CD14-positive monocyte (primary cell): ENCODE results near the gene SEPTIN10. TPM values are rescaled to one million over a fixed set of nuclear protein-coding genes. Genes with fewer than 3 reads are reported as not detected.

ENCODE experiments used
- DNase-seq, 3 donors: peaks; one replicate each; pipeline ENCODE4 v3.0.0-alpha.2; 2011 to 2022
- H2AFZ ChIP-seq: 2 replicates; pipeline ENCODE4 v1.6.0; 2012; ENCODE audit warnings: mild to moderate bottlenecking, low read depth, low read length, inconsistent platforms; ENCODE audit not compliant: insufficient read depth, poor library complexity, severe bottlenecking
- H3K27ac ChIP-seq, 2 donors: 1 replicate in 1 of 2; 2 replicates in 1 of 2; pipeline ENCODE4 v1.5.1; 2012 to 2013; ENCODE audit warnings: low read length in 2 of 2, control low read depth in 1 of 2, inconsistent platforms in 1 of 2, low read depth in 1 of 2, mild to moderate bottlenecking in 1 of 2
- H3K27me3 ChIP-seq, 2 donors: one replicate each; pipeline versions ENCODE4 v1.6.0 to v1.6.1; 2011 to 2013; ENCODE audit warnings: low read length in 2 of 2; ENCODE audit not compliant: control insufficient read depth in 2 of 2, insufficient read depth in 2 of 2
- H3K36me3 ChIP-seq, 2 donors: replicated peaks in 1 of 2; 1 replicate in 1 of 2; 2 replicates in 1 of 2; pipeline versions ENCODE4 v1.5.1 to v1.6.1; 2012 to 2013; ENCODE audit warnings: low read length in 2 of 2, control low read depth in 1 of 2, inconsistent platforms in 1 of 2, mild to moderate bottlenecking in 1 of 2; ENCODE audit not compliant: insufficient read depth in 2 of 2, control insufficient read depth in 1 of 2
- H3K4me1 ChIP-seq, 2 donors: 1 replicate in 1 of 2; 2 replicates in 1 of 2; pipeline versions ENCODE4 v1.5.1 to v1.6.1; 2012 to 2013; ENCODE audit warnings: low read length in 2 of 2, control low read depth in 1 of 2, inconsistent platforms in 1 of 2, mild to moderate bottlenecking in 1 of 2, moderate library complexity in 1 of 2; ENCODE audit not compliant: insufficient read depth in 2 of 2, control insufficient read depth in 1 of 2
- H3K4me2 ChIP-seq: replicated peaks from 2 replicates; pipeline ENCODE3; 2012; ENCODE audit warnings: low read length, moderate library complexity, mild to moderate bottlenecking; ENCODE audit not compliant: poor library complexity, severe bottlenecking; ENCODE audit errors: extremely low read depth
- H3K4me3 ChIP-seq, 3 experiments: fragments of 200-600 bp in 1 of 3; sonication (generic) in 1 of 3; replicated peaks in 1 of 3; 1 replicate in 2 of 3; 2 replicates in 1 of 3; pipeline ENCODE4 v1.5.1; 2011 to 2013; ENCODE audit warnings: low read length in 3 of 3, mild to moderate bottlenecking in 3 of 3, control low read depth in 2 of 3, low read depth in 2 of 3, inconsistent platforms in 1 of 3, moderate library complexity in 1 of 3
- H3K79me2 ChIP-seq: 2 replicates; pipeline ENCODE4 v1.6.0; 2012; ENCODE audit warnings: mild to moderate bottlenecking, control low read depth, inconsistent platforms, low read length, moderate library complexity; ENCODE audit not compliant: insufficient read depth
- H3K9ac ChIP-seq: 2 replicates; pipeline ENCODE4 v1.6.0; 2017; ENCODE audit warnings: low read length, mild to moderate bottlenecking; ENCODE audit not compliant: insufficient read depth, poor library complexity, severe bottlenecking
- H3K9me3 ChIP-seq, 2 donors: replicated peaks in 1 of 2; 1 replicate in 1 of 2; 2 replicates in 1 of 2; pipeline versions ENCODE4 v1.5.1 to v1.6.1; 2012 to 2013; ENCODE audit warnings: low read length in 2 of 2, control low read depth in 1 of 2; ENCODE audit not compliant: control insufficient read depth in 1 of 2, insufficient read depth in 1 of 2
- H4K20me1 ChIP-seq: 2 replicates; pipeline ENCODE4 v1.6.0; 2012; ENCODE audit warnings: mild to moderate bottlenecking, low read length, control low read depth, moderate library complexity; ENCODE audit not compliant: insufficient read depth
- H3K27ac Mint-ChIP-seq, 7 donors: one replicate each; pipeline ENCODE4 v1.8.0; 2020; ENCODE audit warnings: mild to moderate bottlenecking in 7 of 7, mixed read lengths in 7 of 7, moderate library complexity in 6 of 7, inconsistent platforms in 2 of 7
- H3K27me3 Mint-ChIP-seq, 3 donors: one replicate each; pipeline ENCODE4 v1.8.0; 2021 to 2022; ENCODE audit warnings: low read depth in 3 of 3, mild to moderate bottlenecking in 3 of 3, mixed read lengths in 3 of 3, moderate library complexity in 3 of 3, inconsistent platforms in 1 of 3
- H3K36me3 Mint-ChIP-seq, 2 donors: one replicate each; pipeline ENCODE4 v1.8.0; 2020; ENCODE audit warnings: mixed read lengths in 2 of 2, inconsistent platforms in 1 of 2, mild to moderate bottlenecking in 1 of 2
- H3K4me1 Mint-ChIP-seq: one replicate; pipeline ENCODE4 v1.8.0; 2020; ENCODE audit warnings: mild to moderate bottlenecking, mixed read lengths
- H3K4me3 Mint-ChIP-seq, 2 donors: one replicate each; pipeline ENCODE4 v1.8.0; 2020; ENCODE audit warnings: mild to moderate bottlenecking in 2 of 2, mixed read lengths in 2 of 2, moderate library complexity in 1 of 2
- H3K9me3 Mint-ChIP-seq, 7 donors: one replicate each; pipeline ENCODE4 v1.8.0; 2020 to 2022; ENCODE audit warnings: mixed read lengths in 7 of 7, mild to moderate bottlenecking in 6 of 7, moderate library complexity in 6 of 7, inconsistent platforms in 2 of 7
- CTCF ChIP-seq: fragments of 200-600 bp; IDR thresholded peaks from one replicate; pipeline ENCODE4 v1.8.0; 2022; ENCODE audit warnings: antibody characterized with exemption, mild to moderate bottlenecking
- WGBS: methylation state at CpG from one replicate; pipeline ENCODE4 v1.1.5; 2013; ENCODE audit warnings: missing lambda C conversion rate; ENCODE audit not compliant: insufficient coverage; 5-methylcytosine and 5-hydroxymethylcytosine counted together
- intact Hi-C, 2 donors: fragments of 100-400 bp; cut with micrococcal nuclease; formaldehyde crosslinking; loops; one replicate each; pipeline versions ENCODE4 v1.15.0 to v1.15.1; 2023
- polyA plus RNA-seq, 3 donors: library from polyadenylated mRNA; depleted of rRNA in 1 of 3; unstranded in 2 of 3; stranded (reverse) in 1 of 3; fragments of 300-500 nt in 2 of 3; fragments of >200 nt in 1 of 3; fragmentation: Illumina TruSeq in 2 of 3; gene quantifications; 1 replicate in 2 of 3; 2 replicates in 1 of 3; pipeline ENCODE4 v1.2.3, GENCODE V29; 2012 to 2021

The SEPTIN10 gene
- polyA plus RNA-seq, 3 donors: 4.2 to 6.8 (median 4.4) TPM

DNA sequence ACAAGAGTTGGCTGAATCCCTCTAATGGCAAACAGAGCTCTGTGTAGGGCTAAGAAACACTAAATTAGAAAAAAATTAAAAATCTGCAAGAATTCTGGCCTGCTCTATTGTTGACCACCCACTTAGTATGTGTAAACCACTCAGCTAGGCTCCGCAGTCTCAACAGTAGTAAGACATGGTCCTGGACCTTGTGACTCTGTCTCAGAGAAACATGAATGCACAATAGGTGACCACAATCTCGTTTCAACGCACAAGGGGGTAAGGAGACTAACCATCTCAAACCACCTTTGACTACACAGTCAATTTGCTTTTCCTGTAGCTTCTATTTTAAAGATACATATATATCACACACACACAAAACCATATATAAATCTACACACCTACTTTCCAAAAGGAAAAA lies 16.5 kb downstream of the SEPTIN10 start:
- no peak for TF ChIP-seq CTCF
- no peak for DNase-seq
- no peak overlapping the region for H2AFZ ChIP-seq
- H3K4me2 ChIP-seq: no peak overlapping the region
- no peaks in the 10 kb centered on the region for H3K9me3 ChIP-seq
- H4K20me1 ChIP-seq: peaks cover 7% of the 10 kb centered on the region
- no peak overlapping the region for H3K9ac ChIP-seq
- H3K36me3 ChIP-seq: no peaks in the 10 kb centered on the region
- Mint-ChIP-seq H3K4me3 (no peak overlapping the region), H3K27me3 (peaks cover 7 to 26% (median 23%) of the 10 kb centered on the region in 3 donors), H3K4me1 (no peaks in the 10 kb centered on the region), H3K9me3 (no peaks in the 10 kb centered on the region), H3K27ac (no peak overlapping the region), H3K36me3 (no peaks in the 10 kb centered on the region)
- intact Hi-C loops: no loop called here
- H3K4me1 ChIP-seq: no peaks in the 10 kb centered on the region
- H3K4me3 ChIP-seq: no peak overlapping the region
- H3K27ac ChIP-seq: no peak overlapping the region
- H3K79me2 ChIP-seq: no peaks in the 10 kb centered on the region
- H3K27me3 ChIP-seq: peaks cover 3 to 6% of the 10 kb centered on the region in 2 donors
- WGBS: 93% methylated on average over 1 of the region's 3 CpGs

DNA sequence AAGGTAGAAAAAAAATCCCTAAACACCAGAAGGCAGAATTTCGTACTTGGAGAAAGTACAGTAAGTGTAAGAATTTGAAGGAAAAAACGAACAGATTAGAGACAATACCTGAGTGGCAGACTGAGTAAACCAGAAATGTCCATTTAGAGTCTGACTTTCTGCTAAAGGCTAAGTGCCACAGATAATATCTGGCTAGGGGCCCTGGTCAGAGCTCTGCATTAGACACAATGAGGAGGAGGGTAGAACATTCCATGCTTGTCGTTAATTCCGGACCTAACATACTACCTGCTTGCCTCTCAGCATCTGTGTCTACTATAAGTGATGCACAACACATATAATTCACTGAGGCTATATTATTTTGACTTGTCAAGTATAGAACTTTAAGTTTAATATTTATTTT lies 18.1 kb downstream of the SEPTIN10 start:
- Histone ChIP-seq H2AFZ (no peak overlapping the region), H3K79me2 (no peaks in the 10 kb centered on the region), H4K20me1 (peaks cover 7% of the 10 kb centered on the region), H3K4me3 (no peak overlapping the region), H3K27me3 (no peaks in the 10 kb centered on the region), H3K27ac (no peak overlapping the region), H3K36me3 (no peaks in the 10 kb centered on the region), H3K4me1 (no peaks in the 10 kb centered on the region), H3K4me2 (no peak overlapping the region), H3K9ac (no peak overlapping the region), H3K9me3 (no peaks in the 10 kb centered on the region)
- Mint-ChIP-seq H3K9me3 (no peaks in the 10 kb centered on the region), H3K4me1 (peaks cover 3% of the 10 kb centered on the region), H3K27me3 (peaks cover 3 to 20% (median 16%) of the 10 kb centered on the region in 3 donors), H3K4me3 (no peak overlapping the region), H3K36me3 (no peaks in the 10 kb centered on the region), H3K27ac (no peak overlapping the region)
- 94% methylated on average over 1 of the region's 4 CpGs for WGBS
- intact Hi-C loops: no loop called here
- DNase-seq: no peak
- no peak for TF ChIP-seq CTCF
